Uterus (tissue), 2 donors: ENCODE data around the gene TOR4A.

Source experiments
- POLR2A ChIP-seq, 2 donors: fragments of 450-650 bp; IDR thresholded peaks; one replicate each; pipeline ENCODE4 v1.6.1; 2016; ENCODE audit warnings: antibody characterized with exemption in 2 of 2, mild to moderate bottlenecking in 1 of 2, moderate library complexity in 1 of 2
- TF ChIP-seq, protein P1 (sequence below), 4 experiments: fragments of 200-600 bp in 2 of 4; fragments of 450-650 bp in 2 of 4; sonication (generic) in 2 of 4; IDR thresholded peaks; one replicate each; pipeline ENCODE4 v1.5.1; 2016 to 2019; ENCODE audit warnings: antibody characterized with exemption in 4 of 4, mild to moderate bottlenecking in 2 of 4, moderate library complexity in 1 of 4

DNA sequence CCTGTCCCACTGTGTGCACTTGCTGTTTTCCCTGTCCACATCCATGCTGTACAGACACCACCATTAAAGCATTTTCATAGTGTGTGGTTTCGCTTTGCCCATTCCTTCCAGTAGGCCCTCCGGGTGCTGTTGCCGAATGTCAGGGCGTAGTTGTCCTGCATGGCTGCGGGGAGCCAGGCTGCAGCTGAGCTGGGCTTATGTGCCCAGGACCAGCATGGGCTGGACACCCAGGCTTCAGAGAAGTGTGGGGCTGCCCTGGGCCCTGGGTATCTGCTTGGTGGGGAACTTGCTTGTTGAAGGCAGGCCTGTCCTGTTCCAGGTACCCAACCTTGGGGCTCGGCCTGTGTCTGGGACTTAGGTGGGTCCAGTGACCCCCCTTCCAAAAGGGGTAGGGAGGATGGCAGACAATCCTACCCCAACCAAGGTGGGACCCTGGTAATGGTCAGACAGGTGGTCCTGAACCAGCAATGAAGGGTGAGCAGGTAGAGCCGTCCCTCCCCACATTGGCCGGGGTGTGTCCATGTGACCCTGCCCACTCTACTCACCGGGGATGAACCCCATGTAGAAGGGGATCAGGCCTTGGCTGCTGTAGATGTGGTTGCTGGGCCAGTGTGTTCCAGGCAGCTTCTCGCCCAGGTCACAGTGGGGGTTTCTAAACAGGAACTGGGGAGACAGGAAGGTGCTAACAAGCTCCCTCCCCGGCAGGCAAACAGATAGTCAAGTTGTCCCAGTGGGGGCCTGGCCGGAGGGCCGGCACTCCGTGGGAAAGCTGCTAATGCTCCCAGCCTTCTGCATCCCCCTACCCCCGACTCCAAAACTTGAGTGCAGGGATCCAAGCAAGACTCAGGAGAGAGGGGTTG is 33.7 kb upstream of the TOR4A start:
- TF ChIP-seq, protein P1, sequence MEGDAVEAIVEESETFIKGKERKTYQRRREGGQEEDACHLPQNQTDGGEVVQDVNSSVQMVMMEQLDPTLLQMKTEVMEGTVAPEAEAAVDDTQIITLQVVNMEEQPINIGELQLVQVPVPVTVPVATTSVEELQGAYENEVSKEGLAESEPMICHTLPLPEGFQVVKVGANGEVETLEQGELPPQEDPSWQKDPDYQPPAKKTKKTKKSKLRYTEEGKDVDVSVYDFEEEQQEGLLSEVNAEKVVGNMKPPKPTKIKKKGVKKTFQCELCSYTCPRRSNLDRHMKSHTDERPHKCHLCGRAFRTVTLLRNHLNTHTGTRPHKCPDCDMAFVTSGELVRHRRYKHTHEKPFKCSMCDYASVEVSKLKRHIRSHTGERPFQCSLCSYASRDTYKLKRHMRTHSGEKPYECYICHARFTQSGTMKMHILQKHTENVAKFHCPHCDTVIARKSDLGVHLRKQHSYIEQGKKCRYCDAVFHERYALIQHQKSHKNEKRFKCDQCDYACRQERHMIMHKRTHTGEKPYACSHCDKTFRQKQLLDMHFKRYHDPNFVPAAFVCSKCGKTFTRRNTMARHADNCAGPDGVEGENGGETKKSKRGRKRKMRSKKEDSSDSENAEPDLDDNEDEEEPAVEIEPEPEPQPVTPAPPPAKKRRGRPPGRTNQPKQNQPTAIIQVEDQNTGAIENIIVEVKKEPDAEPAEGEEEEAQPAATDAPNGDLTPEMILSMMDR (IDR thresholded peaks at IDR 0.05) = no peak
- no peak for TF ChIP-seq POLR2A (IDR thresholded peaks at IDR 0.05)
